ENCODE results near the gene KIAA1755.

The KIAA1755 gene, protein sequence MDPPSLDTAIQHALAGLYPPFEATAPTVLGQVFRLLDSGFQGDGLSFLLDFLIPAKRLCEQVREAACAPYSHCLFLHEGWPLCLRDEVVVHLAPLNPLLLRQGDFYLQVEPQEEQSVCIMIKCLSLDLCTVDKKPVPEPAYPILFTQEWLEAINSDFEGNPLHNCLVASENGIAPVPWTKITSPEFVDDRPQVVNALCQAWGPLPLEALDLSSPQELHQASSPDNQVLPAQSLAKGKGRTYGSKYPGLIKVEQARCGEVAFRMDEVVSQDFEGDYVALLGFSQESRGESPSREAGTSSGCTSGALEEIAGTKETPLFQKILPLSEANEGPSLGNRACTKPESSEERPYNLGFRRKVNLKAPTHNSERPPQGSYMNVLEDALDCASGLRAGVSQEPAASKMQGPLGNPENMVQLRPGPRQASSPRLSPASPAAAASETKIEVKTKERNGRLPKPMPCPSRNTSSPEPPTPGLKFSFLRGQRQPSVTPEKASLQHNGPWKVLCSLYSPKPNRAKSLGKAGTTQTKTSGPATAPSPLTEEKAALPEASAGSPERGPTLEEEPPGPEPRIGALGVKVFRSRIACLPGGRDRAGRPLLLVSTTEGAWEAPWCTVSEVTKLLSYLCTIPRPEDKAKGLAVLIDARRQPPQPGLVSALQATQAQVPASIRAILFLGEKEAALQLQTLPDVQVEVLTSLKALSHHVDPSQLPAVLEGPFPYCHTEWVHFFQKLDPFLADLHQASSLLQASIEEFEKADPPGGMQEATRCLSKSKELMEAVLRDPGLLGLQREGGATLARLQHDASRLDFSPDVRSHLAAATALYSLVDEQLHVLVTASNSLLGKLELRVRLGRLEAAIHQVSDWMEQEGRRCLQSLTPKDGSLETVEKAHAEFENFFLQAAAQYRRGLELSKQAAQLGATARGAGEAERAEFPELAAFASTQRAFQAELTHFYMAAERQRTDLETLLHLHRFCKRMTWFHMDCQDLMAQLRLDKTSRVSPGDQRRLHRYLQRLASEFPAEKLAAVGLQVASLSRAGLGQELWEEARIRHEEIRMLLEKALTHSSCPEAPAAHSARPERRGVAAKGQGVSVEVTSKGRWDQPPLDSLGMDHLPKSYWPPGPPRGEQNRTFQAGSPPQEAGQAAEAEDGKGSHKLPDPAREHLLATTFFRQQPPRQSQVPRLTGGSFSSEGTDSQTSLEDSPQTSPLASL

DNA sequence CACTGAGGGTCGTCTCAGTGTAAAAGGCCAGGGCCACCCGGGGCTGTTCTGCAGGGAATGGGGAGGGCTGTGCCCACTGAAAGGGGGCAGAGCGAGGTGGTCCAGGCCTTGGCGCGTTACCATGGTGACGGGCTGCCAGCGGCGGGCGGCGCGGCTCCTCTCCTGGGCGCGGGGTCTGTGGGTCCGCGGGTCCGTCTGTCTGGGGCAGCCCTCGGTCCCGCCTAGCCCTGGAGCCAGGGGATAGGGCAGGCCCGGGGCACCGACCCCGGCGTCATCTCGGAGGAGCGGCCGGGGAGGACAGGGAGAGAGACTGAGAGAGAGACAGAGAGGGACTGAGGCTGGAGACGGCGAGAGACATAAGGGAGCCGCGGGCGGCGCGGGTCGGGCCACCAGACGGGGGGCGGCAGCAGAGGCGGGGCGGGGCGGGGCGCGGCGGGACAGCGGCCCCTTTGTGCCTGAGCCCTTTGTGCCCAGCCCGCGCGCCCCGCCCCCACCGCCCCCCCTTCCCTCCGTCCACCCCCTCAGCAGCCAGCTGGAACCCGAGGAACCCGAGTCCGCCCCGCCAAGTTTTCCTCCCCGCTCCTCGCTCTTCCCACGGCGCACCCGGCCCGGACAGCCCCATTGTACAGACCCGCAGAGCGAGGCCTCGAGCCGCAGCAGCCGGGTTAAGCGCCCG lies at the start of gene KIAA1755:
KIAA1755 (minus strand) TSS at position 358 of the 676 bp plus-strand sequence; CDS start at position 123, 235 bp downstream.
- no peak for DNase-seq

DNA sequence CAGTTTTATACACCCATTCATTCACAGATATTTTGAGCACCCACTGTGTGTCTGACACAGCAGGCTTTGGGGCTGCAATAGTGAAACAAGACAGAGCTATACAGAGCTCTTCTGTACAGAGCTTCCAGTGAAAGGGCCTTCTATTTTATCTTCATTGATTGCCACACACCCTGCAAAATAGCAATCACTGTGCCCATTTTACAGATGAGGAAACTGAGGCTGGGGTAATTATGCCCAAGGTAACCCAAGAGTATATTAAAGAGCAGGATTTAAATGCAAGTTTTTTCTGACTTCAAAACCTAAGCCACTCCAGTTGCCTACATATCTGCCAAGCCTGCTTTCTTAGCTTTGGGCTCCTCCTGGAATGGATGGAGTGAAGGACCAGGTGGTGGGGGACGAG lies 47.9 kb upstream of the KIAA1755 start:
- DNase-seq: no peak

DNA sequence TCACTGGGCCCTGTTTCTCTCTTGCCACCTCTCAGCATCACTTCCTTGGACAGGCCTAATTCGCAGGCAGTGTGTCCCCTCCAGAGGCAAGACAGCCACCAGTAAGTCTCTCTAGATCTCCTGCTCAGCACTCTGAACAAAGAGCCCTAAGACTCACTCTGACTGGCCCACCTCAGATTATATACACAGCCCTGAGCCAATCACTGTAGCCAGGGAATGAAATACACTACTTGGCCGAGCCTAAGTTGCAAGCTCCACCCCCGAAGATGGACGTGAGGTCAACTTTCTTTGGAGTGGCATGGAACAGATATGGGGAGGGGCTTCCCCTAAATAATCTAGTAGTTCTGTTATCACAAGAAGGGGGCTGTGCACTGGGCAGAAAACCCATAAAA lies 47.5 kb upstream of the KIAA1755 start:
- DNase-seq: no peak

DNA sequence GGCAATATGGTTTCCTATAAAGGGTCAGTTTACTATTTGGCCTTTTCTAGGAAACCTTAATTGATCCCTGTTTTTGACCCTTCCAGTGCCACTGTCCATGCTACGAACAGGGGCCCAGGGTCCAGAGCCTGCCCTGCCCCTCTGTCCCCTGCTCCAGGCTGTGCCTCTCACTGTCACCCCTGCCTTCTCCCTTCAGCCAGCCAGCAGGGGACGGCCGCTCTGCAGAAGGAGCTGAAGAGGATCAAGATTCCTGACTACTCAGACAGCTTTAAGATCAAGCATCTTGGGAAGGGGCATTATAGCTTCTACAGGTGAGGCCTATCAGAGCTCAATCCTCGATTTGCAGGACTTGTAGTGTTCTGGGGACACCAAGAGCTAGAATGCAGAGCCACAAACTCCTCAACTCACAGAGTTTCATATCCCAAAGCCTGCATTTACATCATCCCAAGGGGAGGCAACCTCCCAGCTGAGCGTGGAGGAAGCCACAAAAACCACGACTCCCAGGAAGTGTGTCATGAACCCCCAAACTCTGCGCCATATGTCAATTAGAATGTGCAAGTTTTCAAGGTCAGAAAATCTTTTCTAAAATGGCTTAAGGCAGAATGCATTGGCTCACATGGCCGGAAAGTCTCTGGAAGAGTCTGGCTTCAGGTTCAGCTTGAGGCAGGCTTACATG lies 47.0 kb upstream of the KIAA1755 start:
- DNase-seq: no peak

DNA sequence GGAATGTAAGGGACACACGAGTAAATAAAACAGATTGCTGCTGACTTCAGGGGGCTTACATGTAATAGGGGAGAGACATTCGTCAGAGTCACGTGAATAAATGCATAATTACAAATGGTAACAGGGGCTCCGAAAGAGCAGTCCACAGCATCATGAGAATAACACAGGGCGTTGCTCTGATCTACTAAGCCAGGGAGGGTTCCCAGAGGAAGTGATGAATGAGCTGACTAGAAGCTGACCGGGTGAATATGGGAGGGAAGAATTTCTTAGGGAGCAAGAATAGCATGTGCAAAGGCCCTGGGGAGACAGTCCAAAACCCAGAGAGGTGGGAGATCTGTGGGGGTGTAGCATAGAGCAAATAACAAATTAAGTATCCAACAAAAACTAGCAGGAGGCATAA lies 45.8 kb upstream of the KIAA1755 start:
- no peak for DNase-seq

DNA sequence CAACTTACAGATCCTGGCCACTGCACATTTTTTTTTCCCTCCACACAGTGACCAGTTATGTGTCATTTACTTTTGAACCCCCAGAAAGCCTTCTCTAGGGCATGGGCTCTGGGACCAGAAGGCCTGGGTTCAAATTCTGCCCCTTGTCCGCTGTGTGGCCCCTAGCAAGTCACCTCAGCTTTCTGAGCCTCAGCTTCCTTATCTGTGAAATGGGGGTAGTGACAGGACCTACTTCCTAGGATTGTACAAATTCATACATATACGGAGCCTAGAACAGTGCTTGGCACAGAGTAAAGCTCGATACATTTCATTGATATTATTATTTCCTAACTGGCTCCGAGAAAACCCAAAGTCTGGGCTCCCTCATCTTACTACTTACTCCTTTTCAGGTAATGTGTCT lies 45.0 kb upstream of the KIAA1755 start:
- DNase-seq: no peak

DNA sequence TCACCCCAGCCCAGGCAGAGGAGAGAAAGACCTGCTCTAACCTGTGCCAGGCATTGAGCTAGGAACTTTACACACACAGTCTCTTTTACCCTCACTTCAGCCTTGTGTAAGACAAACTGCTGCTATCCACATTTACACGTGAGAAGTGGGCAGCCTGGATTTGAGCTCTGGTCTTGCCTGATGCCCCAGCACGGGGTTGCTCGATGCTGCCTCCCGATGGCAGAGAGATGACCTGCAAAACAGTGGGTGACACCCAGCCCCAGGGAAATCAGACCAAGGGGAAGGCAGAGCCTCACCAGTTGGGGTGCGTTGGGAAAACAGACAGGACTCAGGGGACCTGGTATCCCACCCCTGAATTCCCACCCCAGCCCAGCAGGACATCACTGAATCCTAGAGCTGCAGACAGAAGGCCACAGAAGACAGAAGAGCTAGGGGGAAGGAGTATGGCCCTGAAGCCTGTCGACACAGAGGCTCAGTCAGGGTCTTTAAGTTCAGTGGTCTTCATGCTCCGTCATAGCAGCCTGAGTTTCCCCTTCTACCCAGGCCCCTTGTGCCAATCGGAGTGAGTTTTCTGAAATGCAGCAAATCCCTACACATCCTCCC lies 44.4 kb upstream of the KIAA1755 start:
- no peak for DNase-seq

DNA sequence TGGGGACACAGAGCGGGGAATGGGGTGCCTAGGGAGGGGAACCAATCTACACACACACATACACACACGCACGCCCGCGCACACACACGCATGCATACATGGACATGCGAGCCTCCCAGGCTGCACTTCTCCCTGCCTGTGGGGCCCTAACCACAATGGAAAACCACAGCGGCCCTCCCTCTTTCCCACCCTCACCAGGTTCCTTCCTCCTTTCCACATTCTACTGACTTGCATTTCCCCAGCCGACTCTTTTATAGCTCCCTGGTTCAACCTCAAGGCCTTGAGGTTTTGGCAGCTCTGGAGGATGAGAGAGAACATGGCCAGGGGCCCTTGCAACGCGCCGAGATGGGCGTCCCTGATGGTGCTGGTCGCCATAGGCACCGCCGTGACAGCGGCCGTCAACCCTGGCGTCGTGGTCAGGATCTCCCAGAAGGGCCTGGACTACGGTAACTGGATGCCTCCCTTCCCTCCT lies 43.4 kb upstream of the KIAA1755 start, which contains the start of gene BPI:
BPI (plus strand) TSS at position 249 of the 472 bp plus-strand sequence; CDS start at position 317, 68 bp downstream.
- peak; percentile 89 for DNase-seq

DNA sequence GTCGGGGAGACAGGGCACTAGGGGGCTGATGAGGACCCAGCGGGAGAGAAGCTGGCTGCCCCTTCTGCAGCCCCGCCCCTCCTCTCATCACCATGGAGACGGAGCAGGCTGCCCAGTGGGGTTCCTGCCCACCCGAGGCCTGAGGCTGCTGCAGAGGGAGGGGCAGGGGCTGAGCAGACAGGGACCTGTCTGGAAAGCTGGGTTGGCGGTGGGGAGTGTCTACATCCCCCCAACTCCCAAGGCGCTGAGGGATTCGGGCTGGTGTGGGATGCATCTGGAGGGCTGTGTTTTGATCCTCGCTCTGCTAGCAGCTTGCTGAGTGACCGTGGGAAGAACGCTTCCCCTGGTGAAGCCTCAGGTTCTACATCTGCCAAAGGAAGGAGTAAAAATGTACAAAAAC lies 42.3 kb upstream of the KIAA1755 start:
- DNase-seq: no peak

DNA sequence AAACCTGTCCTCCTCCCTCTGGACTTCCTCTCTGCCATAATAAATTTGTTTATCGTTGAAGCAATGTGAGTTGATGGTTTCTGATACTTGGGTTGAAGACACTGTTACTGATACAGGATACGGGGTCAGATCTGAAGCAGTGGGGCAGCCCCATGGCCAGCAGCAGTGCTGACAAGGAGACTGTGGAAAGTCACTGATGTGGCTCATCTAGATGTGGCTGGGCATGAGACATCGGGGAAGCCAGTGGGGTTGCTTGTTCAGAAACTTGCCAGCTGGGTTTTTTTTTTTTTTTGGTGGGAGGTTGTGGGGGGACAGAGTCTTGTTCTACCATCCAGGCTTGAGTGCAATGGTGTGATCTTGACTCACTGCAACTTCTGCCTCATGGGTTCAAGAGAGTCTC lies 40.8 kb upstream of the KIAA1755 start:
- no peak for DNase-seq

DNA sequence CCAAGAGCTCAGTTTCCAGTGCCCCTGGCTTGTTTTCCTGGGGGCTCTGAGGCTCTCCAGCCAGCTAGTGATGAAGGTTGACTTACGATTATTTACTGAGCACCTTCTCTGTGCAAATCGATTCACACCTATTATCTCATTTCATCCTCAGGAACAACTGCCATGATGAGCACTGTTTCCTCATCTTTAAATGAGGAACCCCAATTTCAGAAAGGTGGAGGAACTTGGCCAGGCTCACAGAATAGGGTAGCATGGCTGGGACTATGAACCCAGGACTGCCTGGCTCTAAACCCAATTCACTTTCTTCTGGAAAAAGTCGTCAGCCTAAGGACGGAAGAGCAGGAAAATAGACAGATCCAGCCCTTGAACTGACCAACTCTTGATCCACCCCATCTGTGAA lies 39.9 kb upstream of the KIAA1755 start:
- no peak for DNase-seq

DNA sequence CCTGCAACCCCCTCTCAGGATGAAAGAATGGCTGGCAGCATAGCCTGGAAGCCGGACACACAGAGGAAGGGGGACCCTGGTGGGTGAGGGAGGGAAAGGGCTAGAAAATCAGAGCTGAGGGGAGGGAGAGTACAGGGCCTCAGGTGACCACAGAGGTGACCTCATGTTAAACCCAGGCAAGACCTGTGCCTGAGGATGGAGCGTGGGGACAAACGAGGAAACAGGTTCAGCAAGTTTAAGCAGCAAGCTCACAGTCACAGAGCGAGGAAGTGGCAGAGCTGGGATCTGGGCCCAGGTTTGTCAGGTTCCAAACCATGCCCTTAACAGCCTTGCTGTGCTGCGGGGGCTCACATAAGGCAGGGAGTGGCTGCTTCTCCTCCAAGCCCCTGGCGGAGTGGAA lies 39.4 kb upstream of the KIAA1755 start:
- DNase-seq: no peak

DNA sequence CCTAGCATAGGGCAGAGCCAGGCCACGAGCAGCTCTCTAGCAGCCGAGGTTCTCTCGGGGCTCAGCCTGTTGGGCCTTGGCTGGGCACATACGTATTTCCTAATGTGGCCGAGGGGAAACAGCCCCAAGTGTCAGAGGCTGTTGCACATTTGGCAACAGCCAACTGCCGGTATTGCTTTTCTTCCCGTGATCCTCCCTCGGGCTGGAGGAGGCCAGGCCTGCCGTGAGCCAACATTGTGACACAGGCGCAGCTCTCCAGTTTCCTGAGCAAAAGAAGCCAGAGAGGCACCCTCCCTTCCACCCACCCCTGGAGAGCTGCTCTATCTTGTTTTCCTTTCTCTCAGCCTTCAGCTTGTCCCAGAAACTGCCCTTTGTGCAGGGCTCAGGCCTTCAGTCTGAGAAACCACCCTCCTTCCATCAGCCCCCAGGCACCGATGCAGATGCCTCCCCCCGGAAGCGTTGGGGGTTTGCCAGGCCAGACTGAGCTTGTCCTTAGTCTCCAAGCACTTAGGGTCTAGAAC lies 38.3 kb upstream of the KIAA1755 start:
- DNase-seq: peak; percentile 85

DNA sequence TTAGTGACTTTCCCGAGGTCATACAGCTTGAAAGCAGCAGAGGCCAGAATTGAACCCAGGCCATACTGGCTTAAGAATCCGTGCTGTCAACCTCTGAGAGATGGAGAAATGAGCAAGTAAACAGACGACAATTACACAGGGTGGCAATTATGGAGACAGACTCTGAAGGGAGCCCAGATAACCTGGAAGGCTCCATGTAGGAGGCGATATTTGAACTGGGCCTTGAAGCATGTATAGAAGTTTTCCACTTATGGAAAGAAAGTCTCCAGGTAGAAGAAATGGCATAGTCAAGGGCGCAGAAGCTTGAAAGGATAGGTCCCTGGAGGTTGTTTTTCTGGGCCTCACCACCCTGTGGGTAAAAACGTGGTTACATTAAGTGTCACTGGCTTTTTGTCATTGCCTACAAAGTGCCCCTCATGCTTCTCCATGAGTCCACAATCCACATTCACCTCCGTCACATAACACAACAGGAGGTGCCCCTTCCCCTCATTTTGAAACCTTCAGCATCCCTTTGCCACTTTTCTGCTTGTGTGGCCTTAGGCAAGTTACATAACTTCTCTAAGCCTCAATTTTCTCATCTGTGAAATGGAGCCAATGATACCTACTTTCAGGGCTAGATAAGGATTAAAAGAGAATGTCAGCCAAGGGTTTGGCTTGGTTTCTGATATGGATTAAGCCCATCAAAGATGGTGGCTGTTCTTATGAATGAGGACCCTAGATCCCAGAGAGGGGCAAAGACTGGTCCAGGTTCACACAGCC lies 37.6 kb upstream of the KIAA1755 start:
- no peak for DNase-seq

DNA sequence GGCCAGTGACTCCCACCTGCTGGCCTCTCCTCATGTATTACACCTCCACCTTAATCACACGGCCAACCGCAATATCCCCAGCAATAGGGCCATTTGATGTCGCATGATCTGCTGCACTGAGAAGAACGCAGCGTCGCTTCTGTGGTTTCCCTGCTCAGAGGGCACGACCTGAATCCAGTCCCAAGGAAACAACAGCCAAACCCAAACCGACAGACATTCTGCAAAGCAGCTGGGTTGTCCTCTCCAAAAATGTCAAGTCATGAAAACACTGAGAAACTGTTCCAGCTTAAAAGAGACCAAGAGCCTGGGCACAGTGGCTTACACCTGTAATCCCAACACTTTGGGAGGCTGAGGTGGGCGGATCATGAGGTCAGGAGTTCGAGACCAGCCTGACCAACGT lies 35.9 kb upstream of the KIAA1755 start:
- no peak for DNase-seq

DNA sequence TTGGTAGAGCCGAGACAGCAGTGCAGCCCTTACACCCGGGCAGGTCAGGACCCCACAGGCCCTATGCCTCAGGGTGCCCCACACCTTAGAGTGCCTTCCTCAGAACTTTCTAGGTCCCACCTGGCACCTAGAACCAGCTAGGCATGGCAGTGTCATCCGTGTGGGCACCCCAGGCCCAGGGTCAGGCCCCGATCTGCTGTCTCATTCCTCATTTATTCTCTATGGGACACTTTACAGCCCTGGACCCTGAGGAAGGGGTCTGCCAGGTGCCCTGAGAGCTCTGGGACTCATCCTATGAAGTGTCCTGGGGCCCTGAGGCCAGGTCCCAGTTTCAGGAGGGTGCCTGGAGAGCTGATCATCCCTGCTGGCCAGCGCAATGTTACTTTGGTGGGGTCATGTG lies 35.3 kb upstream of the KIAA1755 start:
- no peak for DNase-seq

DNA sequence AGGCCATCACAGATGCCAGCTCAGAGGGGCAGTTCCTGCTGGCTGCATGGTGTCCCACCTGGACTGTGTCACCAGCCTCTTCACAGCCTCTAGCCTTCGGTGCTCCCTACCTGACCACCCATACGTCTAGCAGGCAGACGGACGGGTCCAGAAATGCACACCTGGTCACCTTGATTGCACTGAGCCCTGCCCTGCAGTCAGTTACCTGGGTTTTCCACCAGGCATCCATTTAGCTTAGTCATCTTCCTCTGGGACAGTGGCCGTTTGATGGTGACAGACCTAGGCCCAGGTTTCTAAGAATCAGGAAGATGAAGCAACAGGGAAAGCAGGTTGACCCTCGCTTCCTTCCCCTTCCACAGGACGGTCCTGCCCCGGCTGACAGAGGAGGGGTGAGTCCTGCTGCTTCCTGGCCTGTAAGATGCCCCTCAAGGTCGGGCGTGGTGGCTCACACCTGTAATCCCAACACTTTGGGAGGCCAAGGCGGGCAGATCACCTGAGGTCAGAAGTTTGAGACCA lies 33.6 kb upstream of the KIAA1755 start:
- no peak for DNase-seq

DNA sequence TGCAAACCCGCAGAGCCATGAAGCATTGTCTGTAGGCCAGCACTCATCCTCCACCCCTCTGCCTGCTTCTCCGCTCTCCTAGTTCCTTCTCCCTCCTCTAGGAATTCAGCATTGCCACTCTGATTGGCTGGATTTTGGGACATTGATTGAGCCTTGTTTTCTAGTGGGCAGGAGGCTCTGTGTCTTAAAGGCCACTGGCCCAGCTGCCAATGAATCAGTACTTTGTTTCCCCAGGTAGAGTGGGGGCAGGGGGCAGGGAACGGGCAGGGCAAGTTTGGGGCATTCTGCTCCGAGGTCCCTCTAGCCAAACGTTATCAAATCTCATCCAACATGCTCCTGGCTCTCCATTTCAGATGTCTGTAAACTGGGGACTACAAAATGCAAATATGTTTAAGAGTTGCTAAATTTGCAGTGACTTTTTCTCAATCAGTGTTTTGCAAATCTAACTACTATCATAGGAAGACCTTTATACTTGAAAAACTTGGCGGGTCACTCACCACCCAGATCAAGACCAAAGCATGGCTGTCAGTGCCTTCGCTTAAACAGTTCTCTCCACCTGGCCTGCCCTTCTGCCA lies 33.0 kb upstream of the KIAA1755 start:
- DNase-seq: no peak

DNA sequence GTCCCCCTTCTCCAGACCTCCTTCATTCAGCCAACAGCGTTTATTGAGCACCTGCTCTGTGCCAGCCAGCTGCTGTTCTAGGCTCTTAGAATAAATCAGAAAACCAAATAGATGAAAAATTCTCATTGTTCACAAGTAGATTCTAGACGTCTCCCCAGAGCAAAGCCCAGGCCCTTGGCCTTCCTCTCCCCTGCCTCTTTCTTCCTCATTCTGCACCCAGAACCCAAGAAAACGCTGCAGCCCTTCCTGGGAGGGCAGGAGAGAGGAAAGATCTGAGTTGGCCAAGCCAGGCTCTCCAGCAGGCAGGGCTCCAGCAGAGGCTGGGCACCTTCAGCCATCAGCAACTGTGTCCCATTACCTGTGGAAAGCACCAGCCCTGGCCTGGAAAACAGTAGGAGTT lies 31.4 kb upstream of the KIAA1755 start:
- no peak for DNase-seq
